DND-41 (cell line): ENCODE data around the gene HLA-DMB.

Source experiments
- ATAC-seq: fragments of 200-7000 bp; cut with Tn5 transposase; 3 replicates; pipeline ENCODE4 v1.9.1; 2021; ENCODE audit warnings: low read depth; ENCODE audit not compliant: insufficient read depth
- DNase-seq: peaks from one replicate; pipeline ENCODE4 v3.0.0-alpha.2; 2020
- H2AFZ ChIP-seq: 2 replicates; pipeline ENCODE4 v1.6.0; 2012; ENCODE audit warnings: low read depth, low read length
- H3K27ac ChIP-seq: 2 replicates; pipeline ENCODE4 v1.5.1; 2012; ENCODE audit warnings: low read length, inconsistent platforms
- H3K27me3 ChIP-seq: fragments of 200-600 bp; sonication (generic); 2 replicates; pipeline ENCODE4 v1.6.0; 2012; ENCODE audit warnings: low read length, mild to moderate bottlenecking, inconsistent platforms; ENCODE audit not compliant: insufficient read depth, poor library complexity
- H3K36me3 ChIP-seq: 2 replicates; pipeline ENCODE4 v1.5.1; 2012; ENCODE audit warnings: low read length, inconsistent platforms; ENCODE audit not compliant: insufficient read depth
- H3K4me1 ChIP-seq: 2 replicates; pipeline ENCODE4 v1.5.1; 2012; ENCODE audit warnings: mild to moderate bottlenecking, low read length; ENCODE audit not compliant: insufficient read depth
- H3K4me2 ChIP-seq: 2 replicates; pipeline ENCODE4 v1.6.0; 2012; ENCODE audit warnings: mild to moderate bottlenecking, moderate library complexity, low read length, inconsistent platforms; ENCODE audit not compliant: insufficient read depth
- H3K4me3 ChIP-seq, 2 experiments: fragments of 200-600 bp in 1 of 2; shearing (Covaris generic) in 1 of 2; 2 replicates each; pipeline ENCODE4 v1.5.1; 2012 to 2016; ENCODE audit warnings: inconsistent platforms in 2 of 2, low read length in 2 of 2, mild to moderate bottlenecking in 2 of 2, low read depth in 1 of 2, moderate library complexity in 1 of 2
- H3K79me2 ChIP-seq: 2 replicates; pipeline ENCODE4 v1.6.0; 2012; ENCODE audit warnings: low read length, inconsistent platforms; ENCODE audit not compliant: insufficient read depth
- H3K9ac ChIP-seq: 2 replicates; pipeline ENCODE4 v1.6.0; 2012; ENCODE audit warnings: low read depth, mild to moderate bottlenecking, inconsistent platforms, low read length, moderate library complexity
- H3K9me3 ChIP-seq: 2 replicates; pipeline ENCODE4 v1.5.1; 2012; ENCODE audit warnings: low read length, moderate library complexity, mild to moderate bottlenecking, inconsistent platforms; ENCODE audit not compliant: insufficient read depth, severe bottlenecking
- H4K20me1 ChIP-seq: 2 replicates; pipeline ENCODE4 v1.6.0; 2012; ENCODE audit warnings: low read length; ENCODE audit not compliant: insufficient read depth
- EZH2 ChIP-seq: IDR thresholded peaks from 3 replicates; pipeline ENCODE4 v1.6.1; 2012; ENCODE audit warnings: borderline replicate concordance, low read depth, mild to moderate bottlenecking, moderate library complexity, low read length, inconsistent platforms; ENCODE audit not compliant: severe bottlenecking
- TF ChIP-seq, protein P1 (sequence below): IDR thresholded peaks from 2 replicates; pipeline ENCODE4 v1.5.1; 2012; ENCODE audit warnings: borderline replicate concordance, low read length, moderate library complexity, mild to moderate bottlenecking; ENCODE audit not compliant: poor library complexity, severe bottlenecking; ENCODE audit errors: extremely low read depth

Gene HLA-DMB

DNA sequence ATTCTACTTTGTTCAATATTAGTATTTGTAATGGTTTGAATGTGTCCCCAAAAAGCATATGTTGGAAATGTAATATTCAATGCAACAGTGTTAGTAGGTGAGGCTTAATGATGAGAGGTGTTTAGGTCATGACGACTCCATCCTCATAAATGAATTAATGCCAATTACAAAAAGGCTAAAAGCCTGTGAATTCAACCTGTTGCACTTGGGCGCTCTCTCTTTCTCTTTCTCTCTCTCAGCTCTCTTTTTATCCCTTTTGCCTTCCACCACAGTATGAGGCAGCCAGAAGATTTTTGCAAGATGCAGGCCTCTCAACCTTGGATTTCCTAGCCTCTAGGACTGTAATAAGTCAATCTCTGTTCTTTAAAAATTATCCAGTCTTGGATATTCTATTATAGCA is 52.3 kb downstream of the HLA-DMB start:
- no peaks in the 10 kb centered on the region for H3K79me2 ChIP-seq
- H3K9ac ChIP-seq = no peak overlapping the region
- H3K4me1 ChIP-seq = peaks cover 6% of the 10 kb centered on the region
- no peak for ATAC-seq
- no peaks in the 10 kb centered on the region for H3K36me3 ChIP-seq
- DNase-seq = no peak
- no peaks in the 10 kb centered on the region for H4K20me1 ChIP-seq
- no peak overlapping the region for H3K4me2 ChIP-seq
- no peaks in the 10 kb centered on the region for H3K9me3 ChIP-seq
- peaks cover 18% of the 10 kb centered on the region for H3K27me3 ChIP-seq
- no peak for TF ChIP-seq EZH2
- TF ChIP-seq, protein P1, sequence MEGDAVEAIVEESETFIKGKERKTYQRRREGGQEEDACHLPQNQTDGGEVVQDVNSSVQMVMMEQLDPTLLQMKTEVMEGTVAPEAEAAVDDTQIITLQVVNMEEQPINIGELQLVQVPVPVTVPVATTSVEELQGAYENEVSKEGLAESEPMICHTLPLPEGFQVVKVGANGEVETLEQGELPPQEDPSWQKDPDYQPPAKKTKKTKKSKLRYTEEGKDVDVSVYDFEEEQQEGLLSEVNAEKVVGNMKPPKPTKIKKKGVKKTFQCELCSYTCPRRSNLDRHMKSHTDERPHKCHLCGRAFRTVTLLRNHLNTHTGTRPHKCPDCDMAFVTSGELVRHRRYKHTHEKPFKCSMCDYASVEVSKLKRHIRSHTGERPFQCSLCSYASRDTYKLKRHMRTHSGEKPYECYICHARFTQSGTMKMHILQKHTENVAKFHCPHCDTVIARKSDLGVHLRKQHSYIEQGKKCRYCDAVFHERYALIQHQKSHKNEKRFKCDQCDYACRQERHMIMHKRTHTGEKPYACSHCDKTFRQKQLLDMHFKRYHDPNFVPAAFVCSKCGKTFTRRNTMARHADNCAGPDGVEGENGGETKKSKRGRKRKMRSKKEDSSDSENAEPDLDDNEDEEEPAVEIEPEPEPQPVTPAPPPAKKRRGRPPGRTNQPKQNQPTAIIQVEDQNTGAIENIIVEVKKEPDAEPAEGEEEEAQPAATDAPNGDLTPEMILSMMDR = no peak
- H2AFZ ChIP-seq = no peak overlapping the region
- H3K4me3 ChIP-seq = no peak overlapping the region
- H3K27ac ChIP-seq = no peak overlapping the region

DNA sequence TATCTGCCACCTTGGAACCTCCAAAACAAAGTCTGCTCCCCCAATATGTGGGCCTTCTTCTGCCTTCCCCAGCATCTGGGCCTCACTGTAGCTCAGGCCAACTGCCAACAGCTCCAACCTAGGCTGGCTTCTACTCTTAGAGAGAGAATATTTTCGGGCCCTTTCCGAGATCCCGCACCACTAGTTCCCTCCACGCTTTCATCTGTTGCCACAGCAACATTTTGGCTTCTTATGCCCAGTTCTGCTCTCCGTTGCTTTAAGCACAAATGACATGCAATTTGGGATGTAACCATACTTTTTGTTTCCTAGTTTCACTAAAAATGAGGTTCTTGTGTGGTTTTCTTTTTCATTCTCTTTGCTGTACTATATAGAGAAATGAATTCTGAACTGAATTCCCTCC is 53.2 kb downstream of the HLA-DMB start:
- no peaks in the 10 kb centered on the region for H3K9me3 ChIP-seq
- no peak overlapping the region for H3K27ac ChIP-seq
- no peak for ATAC-seq
- no peaks in the 10 kb centered on the region for H4K20me1 ChIP-seq
- H3K27me3 ChIP-seq = peaks cover 22% of the 10 kb centered on the region
- no peak overlapping the region for H2AFZ ChIP-seq
- no peak overlapping the region for H3K9ac ChIP-seq
- DNase-seq = no peak
- H3K4me3 ChIP-seq = no peak overlapping the region
- no peak overlapping the region for H3K4me2 ChIP-seq
- TF ChIP-seq EZH2 = no peak
- TF ChIP-seq, protein P1 = no peak
- H3K79me2 ChIP-seq = no peaks in the 10 kb centered on the region
- no peaks in the 10 kb centered on the region for H3K4me1 ChIP-seq
- no peaks in the 10 kb centered on the region for H3K36me3 ChIP-seq

DNA sequence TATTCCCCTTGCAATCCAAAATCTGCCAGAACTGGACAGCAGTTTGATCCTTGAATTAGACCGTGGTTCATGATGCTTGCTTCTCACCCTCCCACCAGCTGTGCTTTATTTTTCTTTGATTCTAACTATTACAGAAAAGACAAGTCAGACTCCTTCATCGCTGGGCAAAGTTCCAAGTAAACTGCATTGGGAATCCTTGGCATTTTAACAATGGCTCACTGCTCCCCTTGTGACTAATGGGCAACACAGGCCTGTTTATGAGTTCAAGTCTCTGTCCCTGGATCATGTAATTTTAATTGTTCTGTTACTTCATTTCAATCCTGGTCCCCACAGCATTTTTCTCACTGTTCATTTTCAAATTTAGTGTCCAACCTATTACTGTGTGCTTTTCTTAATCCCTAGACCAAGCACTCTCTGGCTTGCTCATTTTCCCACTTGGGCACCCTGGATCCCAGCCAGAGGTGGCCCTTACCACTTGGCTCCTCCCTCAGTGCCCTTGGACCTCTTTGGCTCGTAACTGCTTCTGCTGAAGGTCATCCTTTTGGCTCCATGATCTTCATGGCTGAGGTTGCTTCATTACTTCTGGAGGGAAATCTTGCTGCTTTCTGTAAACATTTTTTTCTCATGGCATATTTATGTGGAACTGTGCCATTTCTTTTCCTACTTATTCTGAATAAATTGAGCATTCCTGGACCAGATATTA is 54.0 kb downstream of the HLA-DMB start:
- ATAC-seq = no peak
- no peak overlapping the region for H3K4me2 ChIP-seq
- H2AFZ ChIP-seq = no peak overlapping the region

More for the DNA sequence above, 54.0 kb downstream of the HLA-DMB start:
- Histone ChIP-seq H3K27ac (no peak overlapping the region), H4K20me1 (no peaks in the 10 kb centered on the region), H3K27me3 (peaks cover 22% of the 10 kb centered on the region), H3K9me3 (no peaks in the 10 kb centered on the region), H3K9ac (no peak overlapping the region), H3K79me2 (no peaks in the 10 kb centered on the region), H3K4me3 (no peak overlapping the region), H3K4me1 (no peaks in the 10 kb centered on the region), H3K36me3 (no peaks in the 10 kb centered on the region)
- DNase-seq = no peak
- TF ChIP-seq EZH2 = no peak
- TF ChIP-seq, protein P1 = no peak
